HG03108 (cell line): Measurements from ENCODE around the gene CPEB4.

Experiments used
- ATAC-seq: cut with Tn5 transposase; IDR thresholded peaks from one replicate; pipeline ENCODE4 v1.9.1; 2021; ENCODE audit warnings: moderate library complexity; ENCODE audit not compliant: unreplicated experiment

The CPEB4 gene

GRCh38 chr5:173887610-173888472, at the start of gene CPEB4:
CPEB4 (plus strand) TSS chr5:173888349; CDS start chr5:173889734, 1,385 bp downstream.
- peak; percentile 93 for ATAC-seq

GRCh38 chr5:173839117-173839713, 48.9 kb upstream of the CPEB4 start:
- no peak for ATAC-seq

GRCh38 chr5:173840111-173840983, 47.8 kb upstream of the CPEB4 start:
- no peak for ATAC-seq

- ATAC-seq: no peak
These were observed 46.4 kb upstream of the CPEB4 start for GRCh38 chr5:173841710-173842109.

- ATAC-seq: no peak
These were observed 44.4 kb upstream of the CPEB4 start for GRCh38 chr5:173843794-173844193.

- no peak for ATAC-seq
These were observed 42.8 kb upstream of the CPEB4 start for GRCh38 chr5:173845321-173845720.

- no peak for ATAC-seq
These were observed 41.1 kb upstream of the CPEB4 start for GRCh38 chr5:173846929-173847501.

- no peak for ATAC-seq
These were observed 39.1 kb upstream of the CPEB4 start for GRCh38 chr5:173848986-173849596.

GRCh38 chr5:173849908-173850307, 38.2 kb upstream of the CPEB4 start:
- ATAC-seq: no peak

GRCh38 chr5:173850659-173851058, 37.5 kb upstream of the CPEB4 start:
- no peak for ATAC-seq

GRCh38 chr5:173851595-173852243, 36.4 kb upstream of the CPEB4 start:
- ATAC-seq: no peak

GRCh38 chr5:173852790-173853359, 35.3 kb upstream of the CPEB4 start:
- no peak for ATAC-seq

- ATAC-seq: no peak
These were observed 34.6 kb upstream of the CPEB4 start for GRCh38 chr5:173853370-173854131.

- ATAC-seq: no peak
These were observed 32.8 kb upstream of the CPEB4 start for GRCh38 chr5:173855162-173855994.

GRCh38 chr5:173855995-173856656, 32.0 kb upstream of the CPEB4 start:
- no peak for ATAC-seq

- ATAC-seq: no peak
These were observed 30.9 kb upstream of the CPEB4 start for GRCh38 chr5:173857234-173857633.

- no peak for ATAC-seq
These were observed 30.0 kb upstream of the CPEB4 start for GRCh38 chr5:173858021-173858669.
